WTC11 (cell line): ENCODE results near the gene DDOST. TPM values are rescaled to one million over a fixed set of nuclear protein-coding genes. Genes with fewer than 3 reads are reported as not detected.

Experiments used
- ATAC-seq: fragments of 200-7000 bp; cut with Tn5 transposase; 2 replicates; pipeline ENCODE4 v1.10.0; 2021; ENCODE audit warnings: mild to moderate bottlenecking, moderate library complexity
- CTCF ChIA-PET: fragments of 300-600 bp; sonication (Branson Sonifier 250); formaldehyde crosslinking; loops from one replicate; lab custom pipeline; 2021; ENCODE audit warnings: antibody characterized with exemption; lab: Charles Lee
- POLR2A ChIA-PET: fragments of 350-600 bp; sonication (Branson Sonifier 250); formaldehyde crosslinking; loops from one replicate; lab custom pipeline; 2021; ENCODE audit warnings: antibody characterized with exemption; lab: Charles Lee
- DNase-seq: peaks from one replicate; pipeline ENCODE4 v3.0.0; 2021; ENCODE audit warnings: low spot score
- H3K27ac Mint-ChIP-seq: 2 replicates; pipeline ENCODE4 v1.8.0; 2021; ENCODE audit warnings: mixed read lengths
- H3K27me3 Mint-ChIP-seq: 2 replicates; pipeline ENCODE4 v1.8.0; 2021; ENCODE audit warnings: low read depth, mild to moderate bottlenecking, moderate library complexity, mixed read lengths
- H3K36me3 Mint-ChIP-seq: 2 replicates; pipeline ENCODE4 v1.8.0; 2021; ENCODE audit warnings: mixed read lengths
- H3K4me1 Mint-ChIP-seq: 2 replicates; pipeline ENCODE4 v1.8.0; 2022; ENCODE audit warnings: mixed read lengths
- H3K4me3 Mint-ChIP-seq: 2 replicates; pipeline ENCODE4 v1.8.0; 2021; ENCODE audit warnings: mild to moderate bottlenecking, moderate library complexity, mixed read lengths
- H3K9me3 Mint-ChIP-seq: 2 replicates; pipeline ENCODE4 v1.8.0; 2021; ENCODE audit warnings: mixed read lengths
- FOXK1 ChIP-seq: sonication (generic); formaldehyde crosslinking; IDR thresholded peaks from 2 replicates; pipeline ENCODE4 v1.8.0; 2022; ENCODE audit warnings: mild to moderate bottlenecking, moderate library complexity, missing genetic modification reagents
- IRF2 ChIP-seq: sonication (generic); formaldehyde crosslinking; IDR thresholded peaks from 2 replicates; pipeline ENCODE4 v1.8.0; 2022; ENCODE audit warnings: low read depth, missing genetic modification reagents, borderline replicate concordance
- KAT7 ChIP-seq: sonication (generic); formaldehyde crosslinking; IDR thresholded peaks from 2 replicates; pipeline ENCODE4 v1.8.1; 2023; ENCODE audit warnings: missing genetic modification reagents, mild to moderate bottlenecking, borderline replicate concordance
- NFE2L1 ChIP-seq: sonication (generic); formaldehyde crosslinking; IDR thresholded peaks from 2 replicates; pipeline ENCODE4 v1.8.1; 2023; ENCODE audit warnings: missing genetic modification reagents
- SOX15 ChIP-seq: fragments of 250-450 bp; sonication (Bioruptor Pico); IDR thresholded peaks from 2 replicates; pipeline ENCODE4 v1.9.0; 2021; ENCODE audit warnings: mild to moderate bottlenecking
- SP1 ChIP-seq: sonication (generic); formaldehyde crosslinking; conservative IDR thresholded peaks from 2 replicates; pipeline ENCODE4 v1.8.1; 2022; ENCODE audit warnings: missing genetic modification reagents
- ZNF232 ChIP-seq: sonication (generic); formaldehyde crosslinking; IDR thresholded peaks from 2 replicates; pipeline ENCODE4 v1.8.0; 2022; ENCODE audit warnings: mild to moderate bottlenecking, missing genetic modification reagents
- ZNF423 ChIP-seq: fragments of 250-450 bp; sonication (Bioruptor Pico); IDR thresholded peaks from 2 replicates; pipeline ENCODE4 v2.1.2; 2022; ENCODE audit warnings: mild to moderate bottlenecking, moderate library complexity
- total RNA-seq: library from RNA; stranded (reverse); gene quantifications from 3 replicates; pipeline ENCODE4 v1.2.3, GENCODE V29; 2021
- TF ChIP-seq, protein P1 (sequence below): fragments of 250-450 bp; sonication (Bioruptor Pico); conservative IDR thresholded peaks from 2 replicates; pipeline ENCODE4 v1.9.0; 2021; ENCODE audit warnings: mild to moderate bottlenecking
- TF ChIP-seq, protein P2 (sequence below): sonication (generic); formaldehyde crosslinking; IDR thresholded peaks from 2 replicates; pipeline ENCODE4 v1.8.1; 2023; ENCODE audit warnings: mild to moderate bottlenecking, missing genetic modification reagents
- TF ChIP-seq, protein P3 (sequence below): sonication (generic); formaldehyde crosslinking; IDR thresholded peaks from 2 replicates; pipeline ENCODE4 v1.8.0; 2022; ENCODE audit warnings: missing genetic modification reagents
- TF ChIP-seq, protein P4 (sequence below): sonication (generic); formaldehyde crosslinking; IDR thresholded peaks from 2 replicates; pipeline ENCODE4 v1.8.1; 2023; ENCODE audit warnings: mild to moderate bottlenecking, missing genetic modification reagents, moderate library complexity
- TF ChIP-seq, protein P5 (sequence below): sonication (generic); formaldehyde crosslinking; IDR thresholded peaks from 2 replicates; pipeline ENCODE4 v1.8.1; 2022; ENCODE audit warnings: mild to moderate bottlenecking, moderate library complexity, missing genetic modification reagents
- TF ChIP-seq, protein P6 (sequence below): sonication (generic); formaldehyde crosslinking; IDR thresholded peaks from 2 replicates; pipeline ENCODE4 v1.8.1; 2023; ENCODE audit warnings: mild to moderate bottlenecking, moderate library complexity, missing genetic modification reagents

DDOST gene
- total RNA-seq, 1 experiment from 2014 or later, result 300 TPM

DNA sequence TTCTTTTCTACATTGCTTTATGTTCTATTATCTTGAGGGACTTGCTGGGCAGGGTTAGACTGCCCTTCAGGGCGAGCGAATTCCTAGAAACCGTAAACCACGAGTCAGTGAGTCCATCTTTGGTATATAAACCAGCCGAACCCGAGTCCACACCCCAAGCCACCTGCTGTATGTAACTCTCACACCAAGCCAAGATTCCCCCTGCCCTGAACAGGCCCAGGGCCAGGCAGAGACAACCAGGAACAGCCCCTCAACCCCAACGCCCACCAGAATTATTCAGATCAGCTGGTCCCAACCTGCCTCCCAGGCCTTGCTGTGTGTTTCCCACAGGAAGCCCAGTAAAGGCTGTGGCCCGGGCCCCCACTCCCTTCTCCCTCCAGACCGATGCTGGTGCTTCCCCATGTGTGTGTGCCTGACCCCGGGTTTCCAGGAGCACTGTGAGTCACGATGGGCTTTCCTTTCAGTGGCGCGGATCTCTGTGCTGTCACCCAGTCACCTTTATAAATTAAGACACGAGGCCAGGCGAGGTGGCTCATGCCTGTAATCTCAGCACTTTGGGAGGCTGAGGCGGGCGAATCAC lies 39.6 kb upstream of the DDOST start:
- no peak overlapping the region for H3K4me3 Mint-ChIP-seq
- peaks cover 11% of the 10 kb centered on the region for H3K4me1 Mint-ChIP-seq
- CTCF ChIA-PET, result interaction anchor here (2.5 kb wide), 1 partner anchor 27 kb away, joined by 11 read pairs; no protein-coding TSS in a partner anchor
- H3K27ac Mint-ChIP-seq, result peak overlapping the region; percentile 70; the same call in 1 of the 2 replicates
- TF ChIP-seq KAT7, result no peak
- no peak for TF ChIP-seq NFE2L1 (CRISPR knock-in tag)
- TF ChIP-seq, protein P1, sequence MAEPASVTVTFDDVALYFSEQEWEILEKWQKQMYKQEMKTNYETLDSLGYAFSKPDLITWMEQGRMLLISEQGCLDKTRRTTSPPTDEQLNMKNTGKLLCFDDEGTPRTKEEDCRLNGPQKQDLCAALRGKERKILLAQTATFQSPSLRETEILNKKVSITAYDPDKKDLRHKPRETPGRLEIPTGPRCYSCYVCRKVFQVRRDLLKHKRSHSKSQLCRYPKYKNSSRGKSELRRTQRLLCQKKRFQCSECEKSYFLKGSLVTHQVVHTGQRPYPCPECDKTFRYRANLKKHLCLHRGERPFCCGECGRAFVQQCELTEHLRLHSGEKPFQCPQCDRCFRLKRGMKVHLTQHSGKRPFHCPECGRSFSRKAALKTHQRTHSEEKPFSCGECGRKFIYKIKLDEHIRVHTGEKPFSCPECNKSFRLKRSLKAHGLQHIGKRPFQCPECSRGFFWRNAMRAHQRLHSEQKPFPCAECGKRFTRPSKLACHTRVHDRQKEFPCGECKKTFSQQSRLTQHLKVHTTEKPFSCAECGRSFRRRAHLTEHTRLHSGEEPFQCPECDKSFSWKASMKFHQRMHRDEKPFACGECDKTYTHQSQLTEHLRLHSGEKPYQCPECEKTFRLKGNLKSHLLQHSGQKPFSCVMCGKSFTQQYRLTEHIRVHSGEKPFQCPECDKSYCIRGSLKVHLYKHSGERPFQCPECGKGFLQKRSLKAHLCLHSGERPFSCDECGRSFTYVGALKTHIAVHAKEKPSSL (CRISPR knock-in tag), result no peak
- no peak for TF ChIP-seq FOXK1 (CRISPR knock-in tag)
- TF ChIP-seq, protein P2, sequence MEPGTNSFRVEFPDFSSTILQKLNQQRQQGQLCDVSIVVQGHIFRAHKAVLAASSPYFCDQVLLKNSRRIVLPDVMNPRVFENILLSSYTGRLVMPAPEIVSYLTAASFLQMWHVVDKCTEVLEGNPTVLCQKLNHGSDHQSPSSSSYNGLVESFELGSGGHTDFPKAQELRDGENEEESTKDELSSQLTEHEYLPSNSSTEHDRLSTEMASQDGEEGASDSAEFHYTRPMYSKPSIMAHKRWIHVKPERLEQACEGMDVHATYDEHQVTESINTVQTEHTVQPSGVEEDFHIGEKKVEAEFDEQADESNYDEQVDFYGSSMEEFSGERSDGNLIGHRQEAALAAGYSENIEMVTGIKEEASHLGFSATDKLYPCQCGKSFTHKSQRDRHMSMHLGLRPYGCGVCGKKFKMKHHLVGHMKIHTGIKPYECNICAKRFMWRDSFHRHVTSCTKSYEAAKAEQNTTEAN (CRISPR knock-in tag), result no peak
- TF ChIP-seq, protein P3, sequence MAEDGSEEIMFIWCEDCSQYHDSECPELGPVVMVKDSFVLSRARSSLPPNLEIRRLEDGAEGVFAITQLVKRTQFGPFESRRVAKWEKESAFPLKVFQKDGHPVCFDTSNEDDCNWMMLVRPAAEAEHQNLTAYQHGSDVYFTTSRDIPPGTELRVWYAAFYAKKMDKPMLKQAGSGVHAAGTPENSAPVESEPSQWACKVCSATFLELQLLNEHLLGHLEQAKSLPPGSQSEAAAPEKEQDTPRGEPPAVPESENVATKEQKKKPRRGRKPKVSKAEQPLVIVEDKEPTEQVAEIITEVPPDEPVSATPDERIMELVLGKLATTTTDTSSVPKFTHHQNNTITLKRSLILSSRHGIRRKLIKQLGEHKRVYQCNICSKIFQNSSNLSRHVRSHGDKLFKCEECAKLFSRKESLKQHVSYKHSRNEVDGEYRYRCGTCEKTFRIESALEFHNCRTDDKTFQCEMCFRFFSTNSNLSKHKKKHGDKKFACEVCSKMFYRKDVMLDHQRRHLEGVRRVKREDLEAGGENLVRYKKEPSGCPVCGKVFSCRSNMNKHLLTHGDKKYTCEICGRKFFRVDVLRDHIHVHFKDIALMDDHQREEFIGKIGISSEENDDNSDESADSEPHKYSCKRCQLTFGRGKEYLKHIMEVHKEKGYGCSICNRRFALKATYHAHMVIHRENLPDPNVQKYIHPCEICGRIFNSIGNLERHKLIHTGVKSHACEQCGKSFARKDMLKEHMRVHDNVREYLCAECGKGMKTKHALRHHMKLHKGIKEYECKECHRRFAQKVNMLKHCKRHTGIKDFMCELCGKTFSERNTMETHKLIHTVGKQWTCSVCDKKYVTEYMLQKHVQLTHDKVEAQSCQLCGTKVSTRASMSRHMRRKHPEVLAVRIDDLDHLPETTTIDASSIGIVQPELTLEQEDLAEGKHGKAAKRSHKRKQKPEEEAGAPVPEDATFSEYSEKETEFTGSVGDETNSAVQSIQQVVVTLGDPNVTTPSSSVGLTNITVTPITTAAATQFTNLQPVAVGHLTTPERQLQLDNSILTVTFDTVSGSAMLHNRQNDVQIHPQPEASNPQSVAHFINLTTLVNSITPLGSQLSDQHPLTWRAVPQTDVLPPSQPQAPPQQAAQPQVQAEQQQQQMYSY (CRISPR knock-in tag), result no peak
- TF ChIP-seq, protein P4, sequence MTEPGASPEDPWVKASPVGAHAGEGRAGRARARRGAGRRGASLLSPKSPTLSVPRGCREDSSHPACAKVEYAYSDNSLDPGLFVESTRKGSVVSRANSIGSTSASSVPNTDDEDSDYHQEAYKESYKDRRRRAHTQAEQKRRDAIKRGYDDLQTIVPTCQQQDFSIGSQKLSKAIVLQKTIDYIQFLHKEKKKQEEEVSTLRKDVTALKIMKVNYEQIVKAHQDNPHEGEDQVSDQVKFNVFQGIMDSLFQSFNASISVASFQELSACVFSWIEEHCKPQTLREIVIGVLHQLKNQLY (CRISPR knock-in tag), result no peak
- TF ChIP-seq, protein P5, sequence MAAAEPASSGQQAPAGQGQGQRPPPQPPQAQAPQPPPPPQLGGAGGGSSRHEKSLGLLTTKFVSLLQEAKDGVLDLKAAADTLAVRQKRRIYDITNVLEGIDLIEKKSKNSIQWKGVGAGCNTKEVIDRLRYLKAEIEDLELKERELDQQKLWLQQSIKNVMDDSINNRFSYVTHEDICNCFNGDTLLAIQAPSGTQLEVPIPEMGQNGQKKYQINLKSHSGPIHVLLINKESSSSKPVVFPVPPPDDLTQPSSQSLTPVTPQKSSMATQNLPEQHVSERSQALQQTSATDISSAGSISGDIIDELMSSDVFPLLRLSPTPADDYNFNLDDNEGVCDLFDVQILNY (CRISPR knock-in tag), result no peak
- TF ChIP-seq ZNF423 (CRISPR knock-in tag), result no peak
- no peak for TF ChIP-seq ZNF232 (CRISPR knock-in tag)
- POLR2A ChIA-PET, result no interaction called here
- DNase-seq (no peak), ATAC-seq (no peak)
- H3K36me3 Mint-ChIP-seq, result no peaks in the 10 kb centered on the region
- no peaks in the 10 kb centered on the region for H3K9me3 Mint-ChIP-seq
- H3K27me3 Mint-ChIP-seq, result no peaks in the 10 kb centered on the region; the same call in 1 of the 2 replicates

DNA sequence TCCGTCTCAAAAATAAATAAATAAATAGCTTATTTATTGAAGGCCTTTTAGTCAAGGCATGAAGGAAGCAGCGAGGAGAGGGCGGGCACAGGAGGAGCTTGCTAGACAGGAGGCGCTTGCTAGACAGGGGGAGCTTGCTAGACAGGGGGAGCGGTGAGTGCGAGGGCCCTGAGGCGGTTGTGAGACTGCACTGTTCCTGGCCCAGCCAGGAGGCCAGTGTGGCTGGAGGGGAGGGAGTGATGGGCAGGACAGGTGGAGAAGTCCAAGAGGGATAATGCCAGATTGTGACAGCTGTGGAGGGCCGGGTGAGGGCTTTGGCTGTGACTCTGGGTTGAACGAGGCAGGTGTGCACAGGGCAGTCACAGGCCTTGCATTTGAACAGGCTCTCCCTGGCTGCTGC lies 38.4 kb upstream of the DDOST start:
- ChIA-PET POLR2A (no interaction called here), CTCF (interaction anchor here (0.6 to 2.5 kb wide), 2 partner anchors 16 to 28 kb away, joined by 4 to 11 read pairs; no protein-coding TSS in a partner anchor)
- no peaks in the 10 kb centered on the region for H3K9me3 Mint-ChIP-seq
- H3K27me3 Mint-ChIP-seq, result no peaks in the 10 kb centered on the region; the same call in 1 of the 2 replicates
- H3K4me3 Mint-ChIP-seq, result no peak overlapping the region
- no peak overlapping the region for H3K27ac Mint-ChIP-seq
- DNase-seq, result no peak
- no peak for ATAC-seq
- H3K4me1 Mint-ChIP-seq, result peaks cover 11% of the 10 kb centered on the region
- H3K36me3 Mint-ChIP-seq, result no peaks in the 10 kb centered on the region
- TF ChIP-seq, protein P2 (CRISPR knock-in tag), result no peak
- TF ChIP-seq SOX15, result no peak
- no peak for TF ChIP-seq IRF2 (CRISPR knock-in tag)
- no peak for TF ChIP-seq SP1 (CRISPR knock-in tag)
- TF ChIP-seq, protein P6, sequence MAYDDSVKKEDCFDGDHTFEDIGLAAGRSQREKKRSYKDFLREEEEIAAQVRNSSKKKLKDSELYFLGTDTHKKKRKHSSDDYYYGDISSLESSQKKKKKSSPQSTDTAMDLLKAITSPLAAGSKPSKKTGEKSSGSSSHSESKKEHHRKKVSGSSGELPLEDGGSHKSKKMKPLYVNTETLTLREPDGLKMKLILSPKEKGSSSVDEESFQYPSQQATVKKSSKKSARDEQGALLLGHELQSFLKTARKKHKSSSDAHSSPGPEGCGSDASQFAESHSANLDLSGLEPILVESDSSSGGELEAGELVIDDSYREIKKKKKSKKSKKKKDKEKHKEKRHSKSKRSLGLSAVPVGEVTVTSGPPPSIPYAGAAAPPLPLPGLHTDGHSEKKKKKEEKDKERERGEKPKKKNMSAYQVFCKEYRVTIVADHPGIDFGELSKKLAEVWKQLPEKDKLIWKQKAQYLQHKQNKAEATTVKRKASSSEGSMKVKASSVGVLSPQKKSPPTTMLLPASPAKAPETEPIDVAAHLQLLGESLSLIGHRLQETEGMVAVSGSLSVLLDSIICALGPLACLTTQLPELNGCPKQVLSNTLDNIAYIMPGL (CRISPR knock-in tag), result no peak
- TF ChIP-seq, all 79 proteins: peak for 0
